ENCODE data around the gene DLK2.
"Not testable (repeated sequence)": the region's sequence is repeated elsewhere in the genome, so short reads cannot be mapped to it uniquely, and the experiment has no call there.

DNA sequence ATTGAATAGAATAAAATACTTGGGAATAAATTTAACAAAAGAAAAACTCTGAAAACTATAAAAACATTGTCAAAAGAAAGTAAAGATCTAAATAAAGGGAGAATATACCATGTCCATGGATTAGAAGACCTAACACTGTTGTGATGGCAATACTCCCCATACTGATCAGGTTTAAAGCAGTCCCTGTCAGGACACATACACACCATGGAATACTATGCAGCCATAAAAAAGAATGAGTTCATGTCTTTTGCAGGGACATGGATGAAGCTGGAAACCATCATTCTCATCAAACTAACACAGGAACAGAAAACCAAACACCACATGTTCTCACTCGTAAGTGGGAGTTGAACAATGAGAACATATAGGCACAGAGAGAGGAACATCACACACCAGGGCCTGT lies 44.6 kb downstream of the DLK2 start:
- TF ChIP-seq, protein P1, sequence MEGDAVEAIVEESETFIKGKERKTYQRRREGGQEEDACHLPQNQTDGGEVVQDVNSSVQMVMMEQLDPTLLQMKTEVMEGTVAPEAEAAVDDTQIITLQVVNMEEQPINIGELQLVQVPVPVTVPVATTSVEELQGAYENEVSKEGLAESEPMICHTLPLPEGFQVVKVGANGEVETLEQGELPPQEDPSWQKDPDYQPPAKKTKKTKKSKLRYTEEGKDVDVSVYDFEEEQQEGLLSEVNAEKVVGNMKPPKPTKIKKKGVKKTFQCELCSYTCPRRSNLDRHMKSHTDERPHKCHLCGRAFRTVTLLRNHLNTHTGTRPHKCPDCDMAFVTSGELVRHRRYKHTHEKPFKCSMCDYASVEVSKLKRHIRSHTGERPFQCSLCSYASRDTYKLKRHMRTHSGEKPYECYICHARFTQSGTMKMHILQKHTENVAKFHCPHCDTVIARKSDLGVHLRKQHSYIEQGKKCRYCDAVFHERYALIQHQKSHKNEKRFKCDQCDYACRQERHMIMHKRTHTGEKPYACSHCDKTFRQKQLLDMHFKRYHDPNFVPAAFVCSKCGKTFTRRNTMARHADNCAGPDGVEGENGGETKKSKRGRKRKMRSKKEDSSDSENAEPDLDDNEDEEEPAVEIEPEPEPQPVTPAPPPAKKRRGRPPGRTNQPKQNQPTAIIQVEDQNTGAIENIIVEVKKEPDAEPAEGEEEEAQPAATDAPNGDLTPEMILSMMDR (IDR thresholded peaks at IDR 0.05) = not testable (repeated sequence)
- TF ChIP-seq POLR2A (IDR thresholded peaks at IDR 0.05); POLR2AphosphoS5 (IDR thresholded peaks at IDR 0.05; ENCODE audit: insufficient read depth in 1 of 2, low read depth in 1 of 2): not testable (repeated sequence)

Measured in vagina (tissue), 2 donors.